ENCODE measurements around the gene CRKL.

Gene CRKL

GRCh38 chr22:20998411-20999336 is 81.5 kb downstream of the CRKL start:
- no peak for DNase-seq (ENCODE audit: insufficient read length, low spot score)
- TF ChIP-seq CTCF (IDR thresholded peaks at IDR 0.05; ENCODE audit: insufficient read depth, missing control alignments) = no peak
- FAIRE-seq = no peak

GRCh38 chr22:20999350-21000206 is 82.4 kb downstream of the CRKL start:
- no peak for DNase-seq (ENCODE audit: insufficient read length, low spot score)
- TF ChIP-seq CTCF (IDR thresholded peaks at IDR 0.05; ENCODE audit: insufficient read depth, missing control alignments) = no peak

GRCh38 chr22:21000207-21000986 is 83.2 kb downstream of the CRKL start:
- FAIRE-seq (no peak), DNase-seq (ENCODE audit: insufficient read length, low spot score) (no peak)
- no peak for TF ChIP-seq CTCF (IDR thresholded peaks at IDR 0.05; ENCODE audit: insufficient read depth, missing control alignments)

More at GRCh38 chr22:20999350-21000206, 82.4 kb downstream of the CRKL start:
- no peak for FAIRE-seq

- TF ChIP-seq CTCF (IDR thresholded peaks at IDR 0.05; ENCODE audit: insufficient read depth, missing control alignments) = no peak
- FAIRE-seq = no peak
- DNase-seq (ENCODE audit: insufficient read length, low spot score) = no peak
Observed at GRCh38 chr22:21000987-21001600, 83.9 kb downstream of the CRKL start.

- FAIRE-seq = no peak
- TF ChIP-seq CTCF (IDR thresholded peaks at IDR 0.05; ENCODE audit: insufficient read depth, missing control alignments) = no peak
- DNase-seq (ENCODE audit: insufficient read length, low spot score) = peak; percentile 76
Observed at GRCh38 chr22:21001601-21002325, 84.6 kb downstream of the CRKL start, which contains the start of gene THAP7. Gene THAP7, minus strand, starts transcription at chr22:21002118. Its CDS starts 207 bp downstream, at chr22:21001911.

Data from D721Med (cell line).